MM.1S (cell line): ENCODE data around the gene LATS2.

Source experiments
- DNase-seq: peaks from one replicate; pipeline ENCODE4 v3.0.0-alpha.2; 2015
- H2AFZ ChIP-seq: fragments of 300-600 bp; sonication (generic); 2 replicates; pipeline ENCODE4 v1.6.0; 2016; ENCODE audit warnings: antibody characterized with exemption, low read length
- H3F3A ChIP-seq: fragments of 300-600 bp; sonication (generic); 2 replicates; pipeline ENCODE4 v1.6.1; 2016; ENCODE audit warnings: mild to moderate bottlenecking, antibody characterized with exemption, low read length, moderate library complexity, mixed read lengths; ENCODE audit not compliant: insufficient read depth
- H3K27ac ChIP-seq: fragments of 300-600 bp; sonication (generic); 2 replicates; pipeline ENCODE4 v1.5.1; 2016; ENCODE audit warnings: mild to moderate bottlenecking, low read length
- H3K27me3 ChIP-seq: fragments of 300-600 bp; sonication (generic); replicated peaks from 2 replicates; pipeline ENCODE4 v1.6.0; 2016; ENCODE audit warnings: low read length; ENCODE audit not compliant: insufficient read depth
- H3K36me3 ChIP-seq: fragments of 300-600 bp; sonication (generic); replicated peaks from 2 replicates; pipeline ENCODE4 v1.6.1; 2016; ENCODE audit warnings: mild to moderate bottlenecking, low read length, mixed read lengths; ENCODE audit not compliant: insufficient read depth
- H3K4me1 ChIP-seq: fragments of 300-600 bp; sonication (generic); 2 replicates; pipeline ENCODE4 v1.6.1; 2016; ENCODE audit warnings: low read length, mixed read lengths
- H3K4me2 ChIP-seq: fragments of 300-600 bp; sonication (generic); 2 replicates; pipeline ENCODE4 v1.6.0; 2016; ENCODE audit warnings: low read depth, low read length
- H3K4me3 ChIP-seq: fragments of 300-600 bp; sonication (generic); 2 replicates; pipeline ENCODE4 v1.5.1; 2016; ENCODE audit warnings: low read length, mixed read lengths
- H3K79me2 ChIP-seq: fragments of 300-600 bp; sonication (generic); 2 replicates; pipeline ENCODE4 v1.6.1; 2016; ENCODE audit warnings: mixed run types, low read length, mixed read lengths
- H3K9ac ChIP-seq: fragments of 300-600 bp; sonication (generic); 2 replicates; pipeline ENCODE4 v1.6.1; 2016; ENCODE audit warnings: low read length, mixed read lengths
- H3K9me2 ChIP-seq: fragments of 300-600 bp; sonication (generic); replicated peaks from 2 replicates; pipeline ENCODE4 v1.6.1; 2016; ENCODE audit warnings: mild to moderate bottlenecking, low read length, mixed read lengths; ENCODE audit not compliant: insufficient read depth
- H3K9me3 ChIP-seq: fragments of 300-600 bp; sonication (generic); replicated peaks from 2 replicates; pipeline ENCODE4 v1.6.1; 2016; ENCODE audit warnings: mild to moderate bottlenecking, low read length, mixed read lengths; ENCODE audit not compliant: insufficient read depth
- H4K20me1 ChIP-seq: fragments of 300-600 bp; sonication (generic); 2 replicates; pipeline ENCODE4 v1.6.1; 2016; ENCODE audit warnings: mild to moderate bottlenecking, low read length, moderate library complexity, mixed read lengths; ENCODE audit not compliant: insufficient read depth
- CTCF ChIP-seq: fragments of 300-600 bp; sonication (generic); IDR thresholded peaks from 2 replicates; pipeline ENCODE4 v1.5.1; 2016; ENCODE audit warnings: antibody characterized with exemption, low read length, mixed read lengths
- EZH2 ChIP-seq: fragments of 300-600 bp; sonication (generic); optimal IDR thresholded peaks from 2 replicates; pipeline ENCODE3; 2017; ENCODE audit warnings: low read depth, mild to moderate bottlenecking, antibody characterized with exemption, low read length, mixed read lengths
- EZH2phosphoT487 ChIP-seq: fragments of 300-600 bp; sonication (generic); IDR thresholded peaks from 2 replicates; pipeline ENCODE4 v1.6.1; 2018; ENCODE audit warnings: antibody characterized with exemption, low read length

LATS2 gene

GRCh38 chr13:21010621-21011020, 50.8 kb downstream of the LATS2 start:
- no peak overlapping the region for H3K4me2 ChIP-seq
- no peak overlapping the region for H3K4me3 ChIP-seq
- no peaks in the 10 kb centered on the region for H3K4me1 ChIP-seq
- no peaks in the 10 kb centered on the region for H3K9me3 ChIP-seq
- H3K27me3 ChIP-seq, result no peaks in the 10 kb centered on the region
- no peaks in the 10 kb centered on the region for H3K9me2 ChIP-seq
- H3K9ac ChIP-seq, result no peak overlapping the region
- no peaks in the 10 kb centered on the region for H3K79me2 ChIP-seq
- H3K27ac ChIP-seq, result no peak overlapping the region
- H2AFZ ChIP-seq, result no peak overlapping the region
- no peak for DNase-seq
- no peaks in the 10 kb centered on the region for H4K20me1 ChIP-seq
- no peaks in the 10 kb centered on the region for H3F3A ChIP-seq
- TF ChIP-seq EZH2, result no peak
- TF ChIP-seq EZH2phosphoT487, result no peak
- no peak for TF ChIP-seq CTCF
- H3K36me3 ChIP-seq, result no peaks in the 10 kb centered on the region

- no peak overlapping the region for H3K4me2 ChIP-seq
- no peak overlapping the region for H3K4me3 ChIP-seq
- H3K79me2 ChIP-seq, result no peaks in the 10 kb centered on the region
- H3K9me3 ChIP-seq, result no peaks in the 10 kb centered on the region
- H3K4me1 ChIP-seq, result no peaks in the 10 kb centered on the region
- DNase-seq, result no peak
- H3K9me2 ChIP-seq, result no peaks in the 10 kb centered on the region
- H3K36me3 ChIP-seq, result no peaks in the 10 kb centered on the region
- TF ChIP-seq CTCF (no peak), EZH2 (no peak), EZH2phosphoT487 (no peak)
- no peak overlapping the region for H2AFZ ChIP-seq
- H3K27me3 ChIP-seq, result no peaks in the 10 kb centered on the region
- H3K9ac ChIP-seq, result no peak overlapping the region
- no peak overlapping the region for H3K27ac ChIP-seq
- no peaks in the 10 kb centered on the region for H3F3A ChIP-seq
- no peaks in the 10 kb centered on the region for H4K20me1 ChIP-seq
These were observed 52.4 kb downstream of the LATS2 start for GRCh38 chr13:21009036-21009435.

- Histone ChIP-seq H3K27ac (no peak overlapping the region), H3K4me1 (no peaks in the 10 kb centered on the region), H3K9me3 (no peaks in the 10 kb centered on the region), H3F3A (no peaks in the 10 kb centered on the region), H3K4me2 (no peak overlapping the region), H3K9me2 (no peaks in the 10 kb centered on the region), H4K20me1 (no peaks in the 10 kb centered on the region), H3K4me3 (no peak overlapping the region), H3K27me3 (no peaks in the 10 kb centered on the region), H3K9ac (no peak overlapping the region), H3K79me2 (no peaks in the 10 kb centered on the region), H2AFZ (no peak overlapping the region), H3K36me3 (no peaks in the 10 kb centered on the region)
- no peak for DNase-seq
- TF ChIP-seq CTCF (no peak), EZH2 (no peak)
These were observed 53.4 kb downstream of the LATS2 start for GRCh38 chr13:21008026-21008425.
